Measurements from ENCODE around the gene WDR75.

- no peak for TF ChIP-seq ZFP3 (CRISPR knock-in tag; IDR thresholded peaks at IDR 0.05)
- TF ChIP-seq PATZ1 (CRISPR knock-in tag; IDR thresholded peaks at IDR 0.05; ENCODE audit: borderline replicate concordance): no peak
- TF ChIP-seq ZC3H10 (CRISPR knock-in tag; IDR thresholded peaks at IDR 0.05): no peak
- no peak for TF ChIP-seq CREB5 (CRISPR knock-in tag; IDR thresholded peaks at IDR 0.05; ENCODE audit: low read depth)
- no peak for TF ChIP-seq OSR1 (CRISPR knock-in tag; IDR thresholded peaks at IDR 0.05)
- no peak for TF ChIP-seq ZNF70 (CRISPR knock-in tag; IDR thresholded peaks at IDR 0.05)
- TF ChIP-seq TSHZ2 (CRISPR knock-in tag; IDR thresholded peaks at IDR 0.05): no peak
- no peak for TF ChIP-seq CSRNP3 (CRISPR knock-in tag; IDR thresholded peaks at IDR 0.05)
- TF ChIP-seq ISL1 (CRISPR knock-in tag; IDR thresholded peaks at IDR 0.05): no peak
- TF ChIP-seq TOX (CRISPR knock-in tag; IDR thresholded peaks at IDR 0.05; ENCODE audit: borderline replicate concordance): no peak
- TF ChIP-seq ZNF565 (CRISPR knock-in tag; conservative IDR thresholded peaks at IDR 0.05; ENCODE audit: low read depth): no peak
- TF ChIP-seq GLIS3 (CRISPR knock-in tag; IDR thresholded peaks at IDR 0.05): no peak
- no peak for TF ChIP-seq TCF4 (CRISPR knock-in tag; IDR thresholded peaks at IDR 0.05; ENCODE audit: borderline replicate concordance)
- TF ChIP-seq BACH2 (CRISPR knock-in tag; IDR thresholded peaks at IDR 0.05; ENCODE audit: borderline replicate concordance): no peak
Observed at GRCh38 chr2:189487283-189488007, 46.2 kb downstream of the WDR75 start.

Measured in SK-N-SH treated with all-trans-retinoic acid at 6 μM for 48 hours (cell line).